Measurements from ENCODE around the gene KRT36.

The KRT36 gene

DNA sequence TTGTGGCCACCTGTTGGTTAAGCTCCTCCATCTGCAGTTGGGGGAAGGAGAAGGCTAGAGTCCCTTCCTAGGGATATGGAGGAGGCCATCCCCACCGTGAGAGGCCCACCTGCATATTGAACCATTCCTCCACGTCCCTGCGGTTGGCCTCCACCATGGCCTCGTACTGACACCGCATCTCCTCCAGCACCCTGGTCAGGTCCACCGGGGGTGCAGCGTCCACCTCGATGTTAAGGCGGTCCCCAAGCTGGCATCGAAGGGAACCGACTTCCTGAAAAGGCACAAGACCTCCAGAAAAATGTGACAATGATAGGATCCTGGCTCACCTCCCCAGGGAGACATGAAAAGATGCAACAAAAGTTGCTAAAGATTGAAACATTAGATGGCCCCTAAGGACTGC, 25.5 kb downstream of the KRT36 start:
- H3K56ac ChIP-seq (ENCODE audit: low read length), result no peak overlapping the region
- H2BK15ac ChIP-seq (replicated peaks; ENCODE audit: low read depth), result no peak overlapping the region
- no peak overlapping the region for H4K5ac ChIP-seq (ENCODE audit: low read length)
- no CpG with 5 or more reads among the region's 11 CpGs for WGBS (ENCODE audit: extremely low coverage, insufficient coverage, low lambda C conversion rate)
- H4K8ac ChIP-seq (ENCODE audit: low read depth, low read length), result no peak overlapping the region
- no peak overlapping the region for H3K27ac ChIP-seq (ENCODE audit: low read depth, low read length)
- H3K27me3 ChIP-seq (ENCODE audit: insufficient read depth, low read length, poor library complexity), result no peaks in the 10 kb centered on the region
- H2BK120ac ChIP-seq (ENCODE audit: low read depth, low read length), result no peak overlapping the region
- H3K36me3 ChIP-seq (ENCODE audit: control insufficient read depth, insufficient read depth, low read length), result no peaks in the 10 kb centered on the region
- DNase-seq, result no peak
- H3K4me1 ChIP-seq (ENCODE audit: control insufficient read depth, low read depth, low read length), result no peaks in the 10 kb centered on the region
- H2AK5ac ChIP-seq (ENCODE audit: low read length), result no peak overlapping the region
- H3K4me3 ChIP-seq (ENCODE audit: low read length), result no peak overlapping the region
- no peak overlapping the region for H3K4ac ChIP-seq (ENCODE audit: low read depth, low read length)
- H3K18ac ChIP-seq (ENCODE audit: low read length), result no peak overlapping the region
- H2BK5ac ChIP-seq (ENCODE audit: low read length), result no peak overlapping the region
- no peaks in the 10 kb centered on the region for H3K79me1 ChIP-seq (ENCODE audit: low read length)
- H3K4me2 ChIP-seq (ENCODE audit: low read length), result no peak overlapping the region
- no peaks in the 10 kb centered on the region for H3K79me2 ChIP-seq (ENCODE audit: control insufficient read depth, insufficient read depth, low read length)
- no peak overlapping the region for H3K9ac ChIP-seq (ENCODE audit: low read length)
- no peak overlapping the region for H3K23ac ChIP-seq (ENCODE audit: low read length)

GRCh38 chr17:41463746-41464145, 26.0 kb downstream of the KRT36 start:
- no peak overlapping the region for H2BK15ac ChIP-seq (replicated peaks; ENCODE audit: low read depth)
- H2BK5ac ChIP-seq (ENCODE audit: low read length), result no peak overlapping the region
- no peak overlapping the region for H2AK5ac ChIP-seq (ENCODE audit: low read length)
- no peak overlapping the region for H3K18ac ChIP-seq (ENCODE audit: low read length)
- H4K8ac ChIP-seq (ENCODE audit: low read depth, low read length), result no peak overlapping the region
- WGBS (ENCODE audit: extremely low coverage, insufficient coverage, low lambda C conversion rate), result no CpG with 5 or more reads among the region's 8 CpGs
- no peak overlapping the region for H3K56ac ChIP-seq (ENCODE audit: low read length)
- no peak overlapping the region for H4K5ac ChIP-seq (ENCODE audit: low read length)
- H3K4me2 ChIP-seq (ENCODE audit: low read length), result no peak overlapping the region
- H3K4me1 ChIP-seq (ENCODE audit: control insufficient read depth, low read depth, low read length), result no peaks in the 10 kb centered on the region
- H3K4ac ChIP-seq (ENCODE audit: low read depth, low read length), result no peak overlapping the region
- no peak overlapping the region for H3K9ac ChIP-seq (ENCODE audit: low read length)
- H3K23ac ChIP-seq (ENCODE audit: low read length), result no peak overlapping the region
- no peak for DNase-seq
- H3K79me1 ChIP-seq (ENCODE audit: low read length), result no peaks in the 10 kb centered on the region
- no peaks in the 10 kb centered on the region for H3K27me3 ChIP-seq (ENCODE audit: insufficient read depth, low read length, poor library complexity)
- no peaks in the 10 kb centered on the region for H3K36me3 ChIP-seq (ENCODE audit: control insufficient read depth, insufficient read depth, low read length)
- H3K79me2 ChIP-seq (ENCODE audit: control insufficient read depth, insufficient read depth, low read length), result no peaks in the 10 kb centered on the region
- no peak overlapping the region for H3K27ac ChIP-seq (ENCODE audit: low read depth, low read length)
- no peak overlapping the region for H2BK120ac ChIP-seq (ENCODE audit: low read depth, low read length)
- no peak overlapping the region for H3K4me3 ChIP-seq (ENCODE audit: low read length)

- no CpG with 5 or more reads among the region's 15 CpGs for WGBS (ENCODE audit: extremely low coverage, insufficient coverage, low lambda C conversion rate)
- Histone ChIP-seq H3K23ac (ENCODE audit: low read length) (no peak overlapping the region), H3K4me3 (ENCODE audit: low read length) (no peak overlapping the region), H3K36me3 (ENCODE audit: control insufficient read depth, insufficient read depth, low read length) (no peaks in the 10 kb centered on the region), H4K8ac (ENCODE audit: low read depth, low read length) (no peak overlapping the region), H2BK5ac (ENCODE audit: low read length) (no peak overlapping the region), H4K5ac (ENCODE audit: low read length) (no peak overlapping the region), H3K18ac (ENCODE audit: low read length) (no peak overlapping the region), H3K27me3 (ENCODE audit: insufficient read depth, low read length, poor library complexity) (no peaks in the 10 kb centered on the region), H3K79me2 (ENCODE audit: control insufficient read depth, insufficient read depth, low read length) (no peaks in the 10 kb centered on the region), H3K79me1 (ENCODE audit: low read length) (no peaks in the 10 kb centered on the region), H3K4ac (ENCODE audit: low read depth, low read length) (no peak overlapping the region), H3K4me2 (ENCODE audit: low read length) (no peak overlapping the region), H3K56ac (ENCODE audit: low read length) (no peak overlapping the region), H3K4me1 (ENCODE audit: control insufficient read depth, low read depth, low read length) (no peaks in the 10 kb centered on the region), H2AK5ac (ENCODE audit: low read length) (no peak overlapping the region), H2BK15ac (replicated peaks; ENCODE audit: low read depth) (no peak overlapping the region), H2BK120ac (ENCODE audit: low read depth, low read length) (no peak overlapping the region), H3K27ac (ENCODE audit: low read depth, low read length) (no peak overlapping the region), H3K9ac (ENCODE audit: low read length) (no peak overlapping the region)
- DNase-seq, result no peak
Measured at GRCh38 chr17:41462705-41463104, 27.0 kb downstream of the KRT36 start.

DNA sequence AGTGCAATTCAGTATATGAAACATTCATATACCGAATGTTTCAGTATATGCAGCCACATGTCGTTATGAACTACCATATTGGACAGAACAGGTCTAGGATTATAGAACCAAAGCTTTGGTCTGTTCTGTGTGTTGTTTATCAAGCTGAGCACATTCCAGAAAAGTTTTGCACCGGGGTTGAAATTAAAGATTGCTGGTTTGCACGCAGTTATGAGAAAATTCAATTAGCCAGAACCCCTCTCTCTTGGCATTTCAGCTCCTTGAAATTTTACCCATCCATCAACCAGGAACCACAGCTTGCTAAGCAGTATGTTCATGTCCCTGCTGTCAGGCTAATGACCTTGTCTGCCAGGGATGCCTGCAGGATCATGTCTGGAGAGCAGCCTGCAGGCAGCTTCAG, 32.0 kb downstream of the KRT36 start:
- Histone ChIP-seq H2BK5ac (ENCODE audit: low read length) (no peak overlapping the region), H3K36me3 (ENCODE audit: control insufficient read depth, insufficient read depth, low read length) (no peaks in the 10 kb centered on the region), H2BK120ac (ENCODE audit: low read depth, low read length) (no peak overlapping the region), H2BK15ac (replicated peaks; ENCODE audit: low read depth) (no peak overlapping the region), H3K27ac (ENCODE audit: low read depth, low read length) (no peak overlapping the region), H3K4me3 (ENCODE audit: low read length) (no peak overlapping the region), H3K79me1 (ENCODE audit: low read length) (no peaks in the 10 kb centered on the region), H3K9ac (ENCODE audit: low read length) (no peak overlapping the region), H4K5ac (ENCODE audit: low read length) (no peak overlapping the region), H3K18ac (ENCODE audit: low read length) (no peak overlapping the region), H3K4me1 (ENCODE audit: control insufficient read depth, low read depth, low read length) (no peaks in the 10 kb centered on the region), H3K79me2 (ENCODE audit: control insufficient read depth, insufficient read depth, low read length) (no peaks in the 10 kb centered on the region), H3K4me2 (ENCODE audit: low read length) (no peak overlapping the region), H3K27me3 (ENCODE audit: insufficient read depth, low read length, poor library complexity) (no peaks in the 10 kb centered on the region), H3K4ac (ENCODE audit: low read depth, low read length) (no peak overlapping the region), H4K8ac (ENCODE audit: low read depth, low read length) (no peak overlapping the region), H3K23ac (ENCODE audit: low read length) (no peak overlapping the region), H3K56ac (ENCODE audit: low read length) (no peak overlapping the region), H2AK5ac (ENCODE audit: low read length) (no peak overlapping the region)
- no CpG with 5 or more reads among the region's 4 CpGs for WGBS (ENCODE audit: extremely low coverage, insufficient coverage, low lambda C conversion rate)
- no peak for DNase-seq

GRCh38 chr17:41456204-41456603, 33.5 kb downstream of the KRT36 start:
- no CpG with 5 or more reads among the region's 3 CpGs for WGBS (ENCODE audit: extremely low coverage, insufficient coverage, low lambda C conversion rate)
- H3K4me2 ChIP-seq (ENCODE audit: low read length), result no peak overlapping the region
- no peak overlapping the region for H2BK15ac ChIP-seq (replicated peaks; ENCODE audit: low read depth)
- no peak overlapping the region for H3K18ac ChIP-seq (ENCODE audit: low read length)
- no peaks in the 10 kb centered on the region for H3K79me1 ChIP-seq (ENCODE audit: low read length)
- no peaks in the 10 kb centered on the region for H3K4me1 ChIP-seq (ENCODE audit: control insufficient read depth, low read depth, low read length)
- H3K23ac ChIP-seq (ENCODE audit: low read length), result no peak overlapping the region
- H4K5ac ChIP-seq (ENCODE audit: low read length), result no peak overlapping the region
- H3K4me3 ChIP-seq (ENCODE audit: low read length), result no peak overlapping the region
- no peak overlapping the region for H3K9ac ChIP-seq (ENCODE audit: low read length)
- H3K36me3 ChIP-seq (ENCODE audit: control insufficient read depth, insufficient read depth, low read length), result no peaks in the 10 kb centered on the region
- no peak overlapping the region for H3K56ac ChIP-seq (ENCODE audit: low read length)
- no peak overlapping the region for H3K27ac ChIP-seq (ENCODE audit: low read depth, low read length)
- no peak overlapping the region for H4K8ac ChIP-seq (ENCODE audit: low read depth, low read length)
- no peak overlapping the region for H2BK120ac ChIP-seq (ENCODE audit: low read depth, low read length)
- no peak overlapping the region for H2BK5ac ChIP-seq (ENCODE audit: low read length)
- no peaks in the 10 kb centered on the region for H3K79me2 ChIP-seq (ENCODE audit: control insufficient read depth, insufficient read depth, low read length)
- H3K4ac ChIP-seq (ENCODE audit: low read depth, low read length), result no peak overlapping the region
- H2AK5ac ChIP-seq (ENCODE audit: low read length), result no peak overlapping the region
- H3K27me3 ChIP-seq (ENCODE audit: insufficient read depth, low read length, poor library complexity), result no peaks in the 10 kb centered on the region
- DNase-seq, result peak; percentile 28

DNA sequence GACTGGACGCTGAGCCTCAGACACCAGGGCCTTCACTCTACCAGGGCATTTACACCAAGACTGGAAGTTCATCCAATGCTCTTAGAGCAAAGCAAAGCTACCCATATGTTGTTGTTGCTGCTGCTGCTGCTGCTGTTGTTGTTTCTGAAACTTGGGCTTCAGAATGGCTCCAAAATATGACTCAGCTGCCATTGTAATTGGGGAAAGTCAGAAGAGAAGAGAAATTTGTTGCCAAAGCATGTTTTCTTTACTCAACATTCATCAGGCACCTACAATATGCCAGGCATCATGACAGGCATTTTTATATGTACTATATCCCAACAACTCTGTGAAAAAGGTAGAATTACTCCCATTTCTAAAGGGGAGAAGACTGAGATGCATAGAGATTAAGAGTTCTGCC, 34.5 kb downstream of the KRT36 start:
- Histone ChIP-seq H3K79me1 (ENCODE audit: low read length) (no peaks in the 10 kb centered on the region), H3K36me3 (ENCODE audit: control insufficient read depth, insufficient read depth, low read length) (no peaks in the 10 kb centered on the region), H3K9ac (ENCODE audit: low read length) (no peak overlapping the region), H2BK5ac (ENCODE audit: low read length) (no peak overlapping the region), H3K23ac (ENCODE audit: low read length) (no peak overlapping the region), H3K4me2 (ENCODE audit: low read length) (no peak overlapping the region), H3K56ac (ENCODE audit: low read length) (no peak overlapping the region), H3K27me3 (ENCODE audit: insufficient read depth, low read length, poor library complexity) (no peaks in the 10 kb centered on the region), H2BK15ac (replicated peaks; ENCODE audit: low read depth) (no peak overlapping the region), H4K8ac (ENCODE audit: low read depth, low read length) (no peak overlapping the region), H3K27ac (ENCODE audit: low read depth, low read length) (no peak overlapping the region), H3K4me3 (ENCODE audit: low read length) (no peak overlapping the region), H3K4me1 (ENCODE audit: control insufficient read depth, low read depth, low read length) (no peaks in the 10 kb centered on the region), H3K79me2 (ENCODE audit: control insufficient read depth, insufficient read depth, low read length) (no peaks in the 10 kb centered on the region), H3K4ac (ENCODE audit: low read depth, low read length) (no peak overlapping the region), H2AK5ac (ENCODE audit: low read length) (no peak overlapping the region), H2BK120ac (ENCODE audit: low read depth, low read length) (no peak overlapping the region), H3K18ac (ENCODE audit: low read length) (no peak overlapping the region), H4K5ac (ENCODE audit: low read length) (no peak overlapping the region)
- DNase-seq, result no peak
- no CpG with 5 or more reads among the region's 1 CpG for WGBS (ENCODE audit: extremely low coverage, insufficient coverage, low lambda C conversion rate)
